Cardiac fibroblast (primary cell): ENCODE measurements around the gene NEDD4.

ENCODE experiments used
- DNase-seq, 2 donors: peaks; one replicate each; pipeline versions ENCODE4 v3.0.0 to v3.0.0-alpha.2; 2010; ENCODE audit warnings: low read depth in 2 of 2
- H3K4me3 ChIP-seq, 2 donors: replicated peaks in 1 of 2; 1 replicate in 1 of 2; 2 replicates in 1 of 2; pipeline ENCODE4 v1.5.1; 2011; ENCODE audit warnings: low read depth in 2 of 2, low read length in 2 of 2, mild to moderate bottlenecking in 2 of 2, moderate library complexity in 1 of 2
- CTCF ChIP-seq: IDR thresholded peaks from one replicate; pipeline ENCODE4 v1.5.1; 2011; ENCODE audit warnings: low read depth, mild to moderate bottlenecking, low read length, inconsistent platforms

NEDD4 gene

GRCh38 chr15:55993111-55993803, at the start of gene NEDD4:
Gene NEDD4 (minus strand): TSS chr15:55993612. CDS start chr15:55993555, 57 bp downstream.
- peak; percentile 51 for TF ChIP-seq CTCF
- H3K4me3 ChIP-seq: peak within 1 kb of the TSS; percentile 81 to 87
- DNase-seq: peak; percentile 84 to 89

- no peak for TF ChIP-seq CTCF
- no peak for DNase-seq
- H3K4me3 ChIP-seq: no peak overlapping the region
These were observed 49.1 kb upstream of the NEDD4 start for GRCh38 chr15:56042498-56042897.

GRCh38 chr15:56042031-56042430, 48.6 kb upstream of the NEDD4 start:
- DNase-seq: no peak
- no peak for TF ChIP-seq CTCF
- no peak overlapping the region for H3K4me3 ChIP-seq

- no peak for TF ChIP-seq CTCF
- no peak overlapping the region for H3K4me3 ChIP-seq
- DNase-seq: peak; percentile 91 to 99
These were observed 46.9 kb upstream of the NEDD4 start for GRCh38 chr15:56040081-56041035.

- no peak for DNase-seq
- H3K4me3 ChIP-seq: no peak overlapping the region
- TF ChIP-seq CTCF: no peak
These were observed 45.3 kb upstream of the NEDD4 start for GRCh38 chr15:56038707-56039106.

- no peak overlapping the region for H3K4me3 ChIP-seq
- DNase-seq: peak; percentile 61 to 85
- TF ChIP-seq CTCF: no peak
These were observed 44.6 kb upstream of the NEDD4 start for GRCh38 chr15:56038015-56038414.
